H9 (cell line): ENCODE data around the gene SHISA9. TPM values are rescaled to one million over a fixed set of nuclear protein-coding genes. Genes with fewer than 3 reads are reported as not detected.

Source experiments
- DNase-seq: peaks from one replicate; pipeline ENCODE4 v3.0.0-alpha.2; 2017
- H2AFZ ChIP-seq: one replicate; pipeline ENCODE4 v1.6.1; 2013; ENCODE audit warnings: mild to moderate bottlenecking, low read length, control low read depth, moderate library complexity
- H2AK5ac ChIP-seq: 2 replicates; pipeline ENCODE4 v1.6.1; 2013; ENCODE audit warnings: low read length, control low read depth, mixed read lengths; ENCODE audit not compliant: insufficient read length
- H2BK120ac ChIP-seq: one replicate; pipeline ENCODE4 v1.6.1; 2013; ENCODE audit warnings: low read depth, mild to moderate bottlenecking, low read length, control low read depth, inconsistent platforms; ENCODE audit not compliant: poor library complexity, severe bottlenecking
- H2BK12ac ChIP-seq: 2 replicates; pipeline ENCODE4 v1.6.1; 2013; ENCODE audit warnings: low read length, control low read depth, mixed read lengths, low read depth; ENCODE audit not compliant: insufficient read length
- H2BK15ac ChIP-seq: 2 replicates; pipeline ENCODE4 v1.6.1; 2013; ENCODE audit warnings: low read depth, low read length, control low read depth
- H2BK20ac ChIP-seq: one replicate; pipeline ENCODE4 v1.6.1; 2013; ENCODE audit warnings: low read depth, mild to moderate bottlenecking, low read length, control low read depth, inconsistent platforms; ENCODE audit not compliant: poor library complexity, severe bottlenecking
- H2BK5ac ChIP-seq: 2 replicates; pipeline ENCODE4 v1.6.1; 2013; ENCODE audit warnings: low read length, control low read depth, mixed read lengths; ENCODE audit not compliant: insufficient read length
- H3K14ac ChIP-seq: 2 replicates; pipeline ENCODE4 v1.6.1; 2013; ENCODE audit warnings: low read length, control low read depth; ENCODE audit not compliant: insufficient read depth
- H3K18ac ChIP-seq: 2 replicates; pipeline ENCODE4 v1.6.1; 2013; ENCODE audit warnings: low read depth, mild to moderate bottlenecking, mixed read lengths, low read length, control low read depth; ENCODE audit not compliant: insufficient read length
- H3K23ac ChIP-seq: 2 replicates; pipeline ENCODE4 v1.6.1; 2013; ENCODE audit warnings: low read length, control low read depth, mixed read lengths, low read depth; ENCODE audit not compliant: insufficient read length
- H3K23me2 ChIP-seq: 2 replicates; pipeline ENCODE4 v1.6.1; 2013; ENCODE audit warnings: low read depth, mild to moderate bottlenecking, mixed read lengths, low read length, control low read depth; ENCODE audit not compliant: insufficient read length, poor library complexity, severe bottlenecking
- H3K27ac ChIP-seq: 2 replicates; pipeline ENCODE4 v1.5.1; 2013; ENCODE audit warnings: low read length, control low read depth, mixed read lengths, low read depth; ENCODE audit not compliant: insufficient read length
- H3K27me3 ChIP-seq: 2 replicates; pipeline ENCODE4 v1.6.1; 2013; ENCODE audit warnings: low read length, control low read depth, inconsistent platforms; ENCODE audit not compliant: insufficient read depth
- H3K4ac ChIP-seq: 2 replicates; pipeline ENCODE4 v1.6.1; 2013; ENCODE audit warnings: low read depth, mild to moderate bottlenecking, control low read depth, inconsistent platforms, low read length, moderate library complexity
- H3K4me1 ChIP-seq: 2 replicates; pipeline ENCODE4 v1.6.1; 2013; ENCODE audit warnings: low read length, control low read depth, inconsistent platforms; ENCODE audit not compliant: insufficient read depth
- H3K4me2 ChIP-seq: 2 replicates; pipeline ENCODE4 v1.6.1; 2013; ENCODE audit warnings: low read length, control low read depth, mixed read lengths; ENCODE audit not compliant: insufficient read length, insufficient read depth
- H3K56ac ChIP-seq: 2 replicates; pipeline ENCODE4 v1.6.1; 2013; ENCODE audit warnings: low read depth, mild to moderate bottlenecking, mixed read lengths, low read length, control low read depth; ENCODE audit not compliant: insufficient read length
- H3K79me1 ChIP-seq: 2 replicates; pipeline ENCODE4 v1.6.1; 2013; ENCODE audit warnings: low read depth, mild to moderate bottlenecking, moderate library complexity, low read length, control low read depth, inconsistent platforms; ENCODE audit not compliant: insufficient read depth, poor library complexity, severe bottlenecking
- H3K79me2 ChIP-seq: 2 replicates; pipeline ENCODE4 v1.6.1; 2013; ENCODE audit warnings: low read length, control low read depth, inconsistent platforms; ENCODE audit not compliant: insufficient read depth
- H3K9ac ChIP-seq: 2 replicates; pipeline ENCODE4 v1.6.1; 2013; ENCODE audit warnings: low read length, control low read depth, mixed read lengths; ENCODE audit not compliant: insufficient read length; ENCODE audit errors: extremely low read depth
- H3K9me3 ChIP-seq: one replicate; pipeline ENCODE4 v1.6.1; 2013; ENCODE audit warnings: low read depth, low read length, inconsistent platforms; ENCODE audit not compliant: control insufficient read depth
- H3T11ph ChIP-seq: one replicate; pipeline ENCODE4 v1.6.1; 2013; ENCODE audit warnings: mild to moderate bottlenecking, low read length, control low read depth, inconsistent platforms
- H4K20me1 ChIP-seq: one replicate; pipeline ENCODE4 v1.6.1; 2013; ENCODE audit not compliant: control insufficient read depth, insufficient read length, insufficient read depth
- H4K5ac ChIP-seq: 2 replicates; pipeline ENCODE4 v1.6.1; 2013; ENCODE audit warnings: low read depth, mild to moderate bottlenecking, mixed read lengths, low read length, control low read depth; ENCODE audit not compliant: insufficient read length
- H4K8ac ChIP-seq: replicated peaks from 2 replicates; pipeline ENCODE4 v1.6.1; 2013; ENCODE audit warnings: low read length, control low read depth, mixed read lengths, low read depth; ENCODE audit not compliant: insufficient read length
- H4K91ac ChIP-seq: 2 replicates; pipeline ENCODE4 v1.6.1; 2013; ENCODE audit warnings: low read depth, mild to moderate bottlenecking, moderate library complexity, mixed read lengths, low read length, control low read depth; ENCODE audit not compliant: insufficient read length
- H3K27ac Mint-ChIP-seq, 3 experiments: 2 replicates in 2 of 3; 3 replicates in 1 of 3; pipeline ENCODE4 v1.8.0; 2020 to 2021; ENCODE audit warnings: mixed read lengths in 3 of 3, mild to moderate bottlenecking in 1 of 3, moderate library complexity in 1 of 3
- H3K27me3 Mint-ChIP-seq: 2 replicates; pipeline ENCODE4 v1.8.0; 2021; ENCODE audit warnings: low read depth, mild to moderate bottlenecking, moderate library complexity, mixed read lengths
- H3K36me3 Mint-ChIP-seq, 3 experiments: 2 replicates in 2 of 3; 3 replicates in 1 of 3; pipeline ENCODE4 v1.8.0; 2020 to 2021; ENCODE audit warnings: low read depth in 3 of 3, mixed read lengths in 3 of 3; ENCODE audit not compliant: insufficient read depth in 1 of 3
- H3K4me1 Mint-ChIP-seq, 2 experiments: 2 replicates each; pipeline ENCODE4 v1.8.0; 2020; ENCODE audit warnings: mixed read lengths in 2 of 2
- H3K4me3 Mint-ChIP-seq, 2 experiments: 2 replicates in 1 of 2; 3 replicates in 1 of 2; pipeline ENCODE4 v1.8.0; 2020 to 2021; ENCODE audit warnings: mild to moderate bottlenecking in 2 of 2, mixed read lengths in 2 of 2, moderate library complexity in 1 of 2
- H3K9me3 Mint-ChIP-seq, 2 experiments: 2 replicates in 1 of 2; 3 replicates in 1 of 2; pipeline ENCODE4 v1.8.0; 2020; ENCODE audit warnings: mild to moderate bottlenecking in 2 of 2, mixed read lengths in 2 of 2, moderate library complexity in 1 of 2
- WGBS: extraction: QIAGEN DNeasy Blood & Tissue Kit; methylation state at CpG from one replicate; pipeline ENCODE4 v1.1.7; 2013; ENCODE audit warnings: missing lambda C conversion rate, low lambda C conversion rate, mixed read lengths; ENCODE audit not compliant: insufficient read length; ENCODE audit errors: extremely low coverage; 5-methylcytosine and 5-hydroxymethylcytosine counted together
- total RNA-seq: library from RNA; stranded (reverse); gene quantifications from 2 replicates; pipeline ENCODE4 v1.2.1, GENCODE V29; 2021
- TF ChIP-seq, protein P1 (sequence below): fragments of 200-600 bp; sonication (generic); conservative IDR thresholded peaks from 3 replicates; pipeline ENCODE4 v1.8.0; 2021; ENCODE audit warnings: antibody characterized with exemption, mild to moderate bottlenecking

Gene SHISA9
- total RNA-seq, 1 experiment from 2014 or later = 7.0 TPM

DNA sequence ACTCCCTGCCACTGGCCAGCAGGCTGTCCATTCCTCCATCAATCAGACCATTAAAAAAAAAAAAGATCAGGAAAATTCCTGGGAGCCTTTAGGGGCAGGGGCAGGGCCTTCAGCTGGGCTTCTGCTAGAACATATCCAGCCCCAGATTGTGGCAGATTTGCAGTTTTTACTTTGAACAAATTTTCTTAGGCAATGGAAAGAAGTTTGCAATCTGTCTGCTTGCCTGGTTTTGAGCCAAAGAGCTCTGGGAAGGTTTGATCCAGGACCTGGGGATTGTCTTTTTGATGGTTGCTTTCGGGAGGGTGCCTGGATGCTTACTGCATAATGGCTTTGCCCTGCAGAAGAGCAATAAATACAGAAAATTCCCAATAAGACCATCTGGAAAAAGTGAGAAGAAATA, 145.9 kb downstream of the SHISA9 start:
- Histone ChIP-seq H2BK20ac (no peak overlapping the region), H3K9ac (no peak overlapping the region), H2BK15ac (no peak overlapping the region), H4K20me1 (no peaks in the 10 kb centered on the region), H3K4ac (no peak overlapping the region), H3K79me1 (no peaks in the 10 kb centered on the region), H4K5ac (no peak overlapping the region), H3K9me3 (peaks cover 9% of the 10 kb centered on the region), H3K23me2 (no peaks in the 10 kb centered on the region), H3K56ac (no peak overlapping the region), H3K4me1 (0 out of 2 replicates have a peak, but pooled peaks cover 2% of the 10 kb centered on the region), H2AK5ac (no peak overlapping the region), H3K4me2 (no peak overlapping the region), H3T11ph (no peak overlapping the region), H2BK120ac (no peak overlapping the region), H2BK12ac (no peak overlapping the region), H3K79me2 (no peaks in the 10 kb centered on the region), H4K8ac (no peak overlapping the region), H2BK5ac (no peak overlapping the region), H4K91ac (no peak overlapping the region), H3K23ac (no peak overlapping the region), H3K27ac (no peak overlapping the region), H3K14ac (no peak overlapping the region), H2AFZ (no peak overlapping the region), H3K18ac (no peak overlapping the region), H3K27me3 (no peaks in the 10 kb centered on the region)
- H3K36me3 Mint-ChIP-seq = peaks cover 7 to 22% (median 10%) of the 10 kb centered on the region in 3 experiments; a peak in 6 of 7 replicates
- TF ChIP-seq, protein P1, sequence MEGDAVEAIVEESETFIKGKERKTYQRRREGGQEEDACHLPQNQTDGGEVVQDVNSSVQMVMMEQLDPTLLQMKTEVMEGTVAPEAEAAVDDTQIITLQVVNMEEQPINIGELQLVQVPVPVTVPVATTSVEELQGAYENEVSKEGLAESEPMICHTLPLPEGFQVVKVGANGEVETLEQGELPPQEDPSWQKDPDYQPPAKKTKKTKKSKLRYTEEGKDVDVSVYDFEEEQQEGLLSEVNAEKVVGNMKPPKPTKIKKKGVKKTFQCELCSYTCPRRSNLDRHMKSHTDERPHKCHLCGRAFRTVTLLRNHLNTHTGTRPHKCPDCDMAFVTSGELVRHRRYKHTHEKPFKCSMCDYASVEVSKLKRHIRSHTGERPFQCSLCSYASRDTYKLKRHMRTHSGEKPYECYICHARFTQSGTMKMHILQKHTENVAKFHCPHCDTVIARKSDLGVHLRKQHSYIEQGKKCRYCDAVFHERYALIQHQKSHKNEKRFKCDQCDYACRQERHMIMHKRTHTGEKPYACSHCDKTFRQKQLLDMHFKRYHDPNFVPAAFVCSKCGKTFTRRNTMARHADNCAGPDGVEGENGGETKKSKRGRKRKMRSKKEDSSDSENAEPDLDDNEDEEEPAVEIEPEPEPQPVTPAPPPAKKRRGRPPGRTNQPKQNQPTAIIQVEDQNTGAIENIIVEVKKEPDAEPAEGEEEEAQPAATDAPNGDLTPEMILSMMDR = no peak
- H3K27ac Mint-ChIP-seq = no peak overlapping the region; a peak in 2 of 7 replicates
- H3K9me3 Mint-ChIP-seq = peaks cover 15% of the 10 kb centered on the region in 2 experiments
- DNase-seq = no peak
- no peaks in the 10 kb centered on the region for H3K27me3 Mint-ChIP-seq
- H3K4me1 Mint-ChIP-seq = peaks cover 4 to 19% of the 10 kb centered on the region in 2 experiments
- no peak overlapping the region for H3K4me3 Mint-ChIP-seq
- no CpG with 5 or more reads among the region's 1 CpG for WGBS
